Panc1 (cell line): Measurements from ENCODE around the gene HOMER2. TPM values are rescaled to one million over a fixed set of nuclear protein-coding genes. Genes with fewer than 3 reads are reported as not detected.

ENCODE experiments used
- ATAC-seq: fragments of 200-7000 bp; cut with Tn5 transposase; 2 replicates; pipeline ENCODE4 v1.9.1; 2020; ENCODE audit warnings: mild to moderate bottlenecking, moderate library complexity
- BruUV-seq: library from RNA; stranded (reverse); fragments of 400-500 nt; replicated peaks from 2 replicates; lab custom pipeline; 2021; lab: Mats Ljungman, UMichigan
- CTCF ChIA-PET: fragments of 300-600 bp; sonication (Branson Sonifier 250); formaldehyde crosslinking; loops from one replicate; lab custom pipeline; 2022; ENCODE audit warnings: antibody characterized with exemption; lab: Charles Lee
- POLR2A ChIA-PET: fragments of 300-600 bp; sonication (Branson Sonifier 250); formaldehyde crosslinking; loops from one replicate; lab custom pipeline; 2022; ENCODE audit warnings: antibody characterized with exemption; lab: Charles Lee
- DNase-seq: peaks from one replicate; pipeline ENCODE4 v3.0.0-alpha.2; 2010; ENCODE audit warnings: low read depth, low spot score
- H3K27ac ChIP-seq: 2 replicates; pipeline ENCODE4 v1.5.1; 2011; ENCODE audit warnings: mild to moderate bottlenecking, low read length, inconsistent platforms
- H3K27me3 ChIP-seq: fragments of 200-500 bp; sonication (Bioruptor generic); 2 replicates; pipeline ENCODE4 v1.6.0; 2014; ENCODE audit warnings: low read length, inconsistent platforms; ENCODE audit not compliant: control insufficient read depth, insufficient read depth
- H3K36me3 ChIP-seq: fragments of 200-500 bp; sonication (Bioruptor generic); 2 replicates; pipeline ENCODE4 v1.5.1; 2014; ENCODE audit warnings: inconsistent platforms, mild to moderate bottlenecking, low read length, moderate library complexity; ENCODE audit not compliant: control insufficient read depth, insufficient read depth
- H3K4me1 ChIP-seq: 2 replicates; pipeline ENCODE4 v1.5.1; 2011; ENCODE audit warnings: inconsistent platforms, mild to moderate bottlenecking, low read length, moderate library complexity; ENCODE audit not compliant: control insufficient read depth, insufficient read depth
- H3K4me3 ChIP-seq, 2 experiments: 2 replicates each; pipeline ENCODE4 v1.5.1; 2011 to 2012; ENCODE audit warnings: low read depth in 2 of 2, low read length in 2 of 2, mild to moderate bottlenecking in 2 of 2, inconsistent platforms in 1 of 2, moderate library complexity in 1 of 2
- H3K9me3 ChIP-seq: fragments of 200-500 bp; sonication (Bioruptor generic); 2 replicates; pipeline ENCODE4 v1.5.1; 2014; ENCODE audit warnings: low read depth, mild to moderate bottlenecking, inconsistent platforms, low read length, moderate library complexity; ENCODE audit not compliant: control insufficient read depth, insufficient read depth
- POLR2AphosphoS5 ChIP-seq: IDR thresholded peaks from 2 replicates; pipeline ENCODE4 v1.6.1; 2012; ENCODE audit warnings: mild to moderate bottlenecking, low read depth, low read length, moderate library complexity
- REST ChIP-seq, 2 experiments: IDR thresholded peaks; 2 replicates each; pipeline ENCODE4 v1.6.1; 2011 to 2012; ENCODE audit warnings: low read depth in 2 of 2, control low read depth in 1 of 2, low read length in 1 of 2, mild to moderate bottlenecking in 1 of 2, moderate library complexity in 1 of 2; ENCODE audit not compliant: insufficient read depth in 1 of 2
- SIN3A ChIP-seq: IDR thresholded peaks from 2 replicates; pipeline ENCODE4 v1.6.1; 2012; ENCODE audit warnings: low read depth, mild to moderate bottlenecking, low read length, moderate library complexity, borderline replicate concordance; ENCODE audit not compliant: insufficient read depth
- TCF7L2 ChIP-seq: IDR thresholded peaks from 2 replicates; pipeline ENCODE4 v1.6.1; 2011; ENCODE audit warnings: mild to moderate bottlenecking, low read depth, low read length, inconsistent platforms
- in situ Hi-C: cut with HindIII; loops from 2 replicates; pipeline ENCODE4 v1.10.0; 2016; ENCODE audit warnings: low sequenced_read_pairs, low pct_unique_long_range_greater_than_20kb
- intact Hi-C: fragments of 100-400 bp; cut with micrococcal nuclease; formaldehyde crosslinking; loops from one replicate; pipeline ENCODE4 v1.10.0; 2022; ENCODE audit not compliant: unreplicated experiment
- total RNA-seq: library from RNA; stranded (reverse); gene quantifications from one replicate; pipeline ENCODE4 v1.2.1, GENCODE V29; 2021; ENCODE audit not compliant: unreplicated experiment
- TF ChIP-seq, protein P1 (sequence below): fragments of 450-650 bp; IDR thresholded peaks from 2 replicates; pipeline ENCODE4 v1.5.1; 2017; ENCODE audit warnings: mild to moderate bottlenecking

The HOMER2 gene
- total RNA-seq, 1 experiment from 2014 or later: 35.9 TPM

DNA sequence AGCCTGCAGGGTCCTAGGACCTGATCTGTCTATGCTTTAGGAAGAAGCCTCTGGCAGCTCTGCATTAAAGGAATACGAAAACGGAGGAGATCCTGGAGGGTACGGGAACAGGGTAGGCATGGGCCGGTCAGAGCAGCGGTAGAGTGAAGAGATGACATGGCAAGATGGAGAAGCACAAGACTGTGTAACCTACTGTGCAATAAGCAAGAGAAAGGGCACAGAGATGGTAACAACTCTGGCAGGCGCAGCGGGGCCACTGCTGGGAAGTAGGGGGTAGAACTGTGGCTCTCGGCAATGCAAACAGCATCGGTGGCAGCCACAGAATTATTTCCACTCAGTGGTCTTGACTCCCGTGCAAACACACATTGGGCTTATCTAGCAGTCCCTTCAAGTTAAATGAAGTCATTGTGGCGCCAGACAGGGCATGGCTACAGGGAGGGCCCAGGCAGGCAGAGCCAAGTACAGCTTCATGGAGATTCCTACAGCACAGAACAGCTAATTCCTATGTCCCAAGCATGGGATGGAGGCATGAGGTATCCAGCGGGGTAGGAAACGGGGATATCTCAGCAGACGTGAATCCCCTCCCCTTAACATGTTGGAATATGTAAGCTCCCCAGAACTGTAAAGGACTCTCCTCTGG is 114.3 kb downstream of the HOMER2 start:
- ChIA-PET CTCF (no interaction called here), POLR2A (no interaction called here)
- BruUV-seq: no TSS peak
- Histone ChIP-seq H3K27me3 (no peaks in the 10 kb centered on the region), H3K4me3 (no peak overlapping the region), H3K36me3 (no peaks in the 10 kb centered on the region; the same call in none of the 2 replicates), H3K9me3 (no peaks in the 10 kb centered on the region), H3K27ac (no peak overlapping the region), H3K4me1 (no peaks in the 10 kb centered on the region)
- TF ChIP-seq TCF7L2 (no peak), POLR2AphosphoS5 (no peak), SIN3A (no peak), REST (IDR thresholded peaks at IDR 0.05; ENCODE audit: insufficient read depth in 1 of 2, low read depth in 2 of 2, low read length in 1 of 2) (no peak)
- TF ChIP-seq, protein P1, sequence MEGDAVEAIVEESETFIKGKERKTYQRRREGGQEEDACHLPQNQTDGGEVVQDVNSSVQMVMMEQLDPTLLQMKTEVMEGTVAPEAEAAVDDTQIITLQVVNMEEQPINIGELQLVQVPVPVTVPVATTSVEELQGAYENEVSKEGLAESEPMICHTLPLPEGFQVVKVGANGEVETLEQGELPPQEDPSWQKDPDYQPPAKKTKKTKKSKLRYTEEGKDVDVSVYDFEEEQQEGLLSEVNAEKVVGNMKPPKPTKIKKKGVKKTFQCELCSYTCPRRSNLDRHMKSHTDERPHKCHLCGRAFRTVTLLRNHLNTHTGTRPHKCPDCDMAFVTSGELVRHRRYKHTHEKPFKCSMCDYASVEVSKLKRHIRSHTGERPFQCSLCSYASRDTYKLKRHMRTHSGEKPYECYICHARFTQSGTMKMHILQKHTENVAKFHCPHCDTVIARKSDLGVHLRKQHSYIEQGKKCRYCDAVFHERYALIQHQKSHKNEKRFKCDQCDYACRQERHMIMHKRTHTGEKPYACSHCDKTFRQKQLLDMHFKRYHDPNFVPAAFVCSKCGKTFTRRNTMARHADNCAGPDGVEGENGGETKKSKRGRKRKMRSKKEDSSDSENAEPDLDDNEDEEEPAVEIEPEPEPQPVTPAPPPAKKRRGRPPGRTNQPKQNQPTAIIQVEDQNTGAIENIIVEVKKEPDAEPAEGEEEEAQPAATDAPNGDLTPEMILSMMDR: no peak
- intact Hi-C loops (no loop called here), in situ Hi-C loops (no loop called here)
- DNase-seq: no peak
- peak; percentile 57 for ATAC-seq

DNA sequence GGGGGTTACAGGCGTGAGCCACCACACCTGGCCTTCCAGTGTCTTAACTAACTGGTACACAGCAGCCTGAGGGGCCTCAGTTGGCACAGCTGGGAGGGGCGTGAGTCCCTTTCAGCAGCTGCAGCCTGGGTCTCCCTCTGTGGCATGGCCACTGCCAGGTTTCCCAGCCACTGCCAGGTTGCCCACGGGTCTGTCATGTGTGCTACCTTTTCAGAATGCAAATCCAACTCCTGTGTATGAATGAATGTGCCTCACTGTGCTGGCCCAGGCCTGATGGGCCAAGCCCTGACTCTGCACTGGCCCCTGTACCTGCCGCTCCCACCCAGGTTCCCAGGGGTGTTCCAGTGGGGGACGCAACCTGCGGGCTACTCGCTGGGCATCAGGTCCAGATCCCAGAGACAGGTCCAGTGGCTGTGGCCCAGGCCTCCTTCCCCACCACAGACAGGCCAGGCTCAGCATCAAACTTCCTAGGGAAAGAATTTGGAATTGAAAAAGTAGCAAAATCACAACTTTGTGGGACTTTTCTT is 117.1 kb downstream of the HOMER2 start:
- ATAC-seq: no peak
- peaks cover 15% of the 10 kb centered on the region for H3K36me3 ChIP-seq
- H3K9me3 ChIP-seq: no peaks in the 10 kb centered on the region
- H3K4me3 ChIP-seq: no peak overlapping the region
- no peak for DNase-seq
- no peaks in the 10 kb centered on the region for H3K27me3 ChIP-seq
- ChIA-PET CTCF (no interaction called here), POLR2A (no interaction called here)
- TF ChIP-seq TCF7L2 (no peak), POLR2AphosphoS5 (no peak), REST (IDR thresholded peaks at IDR 0.05; ENCODE audit: insufficient read depth in 1 of 2, low read depth in 2 of 2, low read length in 1 of 2) (no peak), SIN3A (no peak)
- TF ChIP-seq, protein P1: no peak
- intact Hi-C loops: no loop called here
- H3K4me1 ChIP-seq: peaks cover 16% of the 10 kb centered on the region
- in situ Hi-C loops: no loop called here
- BruUV-seq: no TSS peak
- no peak overlapping the region for H3K27ac ChIP-seq
